PC-9 (cell line): Measurements from ENCODE around the gene MAP2K2. TPM values are rescaled to one million over a fixed set of nuclear protein-coding genes. Genes with fewer than 3 reads are reported as not detected.
A peak's percentile ranks its signal among the peaks of the same experiment; 100 is the strongest.
"Not testable (repeated sequence)": the region's sequence is repeated elsewhere in the genome, so short reads cannot be mapped to it uniquely, and the experiment has no call there.

Experiments used
- BruUV-seq: library from RNA; stranded (reverse); fragments of 400-500 nt; replicated peaks from 2 replicates; lab custom pipeline; 2021; lab: Mats Ljungman, UMichigan
- CTCF ChIA-PET: fragments of 300-600 bp; sonication (Branson Sonifier 250); formaldehyde crosslinking; loops from one replicate; lab custom pipeline; 2022; ENCODE audit warnings: antibody characterized with exemption; lab: Charles Lee
- POLR2A ChIA-PET: fragments of 300-600 bp; sonication (Branson Sonifier 250); formaldehyde crosslinking; loops from one replicate; lab custom pipeline; 2022; ENCODE audit warnings: antibody characterized with exemption; ENCODE audit not compliant: unreplicated experiment; lab: Charles Lee
- DNase-seq, 2 experiments: peaks; one replicate each; pipeline versions ENCODE4 v3.0.0 to v3.0.0-alpha.2; 2015 to 2022; ENCODE audit warnings: mixed read lengths in 1 of 2
- H2AFZ ChIP-seq: fragments of 200-600 bp; sonication (generic); 2 replicates; pipeline ENCODE4 v1.8.1; 2017; ENCODE audit warnings: antibody characterized with exemption
- H3F3A ChIP-seq: fragments of 200-600 bp; sonication (generic); 2 replicates; pipeline ENCODE4 v1.8.1; 2017; ENCODE audit warnings: antibody characterized with exemption, mild to moderate bottlenecking, low read depth; ENCODE audit not compliant: insufficient read depth
- H3K27ac ChIP-seq: fragments of 200-600 bp; sonication (generic); 2 replicates; pipeline ENCODE4 v1.6.1; 2016; ENCODE audit warnings: mixed run types
- H3K27me3 ChIP-seq: fragments of 200-600 bp; sonication (generic); 2 replicates; pipeline ENCODE4 v1.6.1; 2016; ENCODE audit warnings: low read depth, mixed run types; ENCODE audit not compliant: insufficient read depth
- H3K36me3 ChIP-seq: fragments of 200-600 bp; sonication (generic); 2 replicates; pipeline ENCODE4 v1.6.1; 2016; ENCODE audit warnings: low read depth, mixed run types
- H3K4me1 ChIP-seq: fragments of 200-600 bp; sonication (generic); replicated peaks from 2 replicates; pipeline ENCODE4 v1.6.1; 2016; ENCODE audit warnings: mixed run types; ENCODE audit not compliant: insufficient read depth
- H3K4me2 ChIP-seq: fragments of 200-600 bp; sonication (generic); 2 replicates; pipeline ENCODE4 v1.6.1; 2017; ENCODE audit warnings: mixed run types
- H3K4me3 ChIP-seq: fragments of 200-600 bp; sonication (generic); 2 replicates; pipeline ENCODE4 v1.6.1; 2016; ENCODE audit warnings: mixed run types
- H3K79me2 ChIP-seq: fragments of 200-600 bp; sonication (generic); 2 replicates; pipeline ENCODE4 v1.6.1; 2017; ENCODE audit warnings: low read depth, mixed run types
- H3K9me2 ChIP-seq: fragments of 200-600 bp; sonication (generic); 2 replicates; pipeline ENCODE4 v1.8.1; 2017; ENCODE audit warnings: mild to moderate bottlenecking; ENCODE audit not compliant: insufficient read depth
- H3K9me3 ChIP-seq: fragments of 200-600 bp; sonication (generic); 2 replicates; pipeline ENCODE4 v1.8.1; 2016; ENCODE audit warnings: low read depth; ENCODE audit not compliant: insufficient read depth
- H4K20me1 ChIP-seq: fragments of 200-600 bp; sonication (generic); 2 replicates; pipeline ENCODE4 v1.8.1; 2017; ENCODE audit not compliant: insufficient read depth
- CTCF ChIP-seq: fragments of 200-600 bp; sonication (generic); conservative IDR thresholded peaks from 2 replicates; pipeline ENCODE4 v1.6.1; 2017; ENCODE audit warnings: mixed run types, antibody characterized with exemption, mild to moderate bottlenecking, moderate library complexity
- EZH2 ChIP-seq: fragments of 200-600 bp; sonication (generic); IDR thresholded peaks from 2 replicates; pipeline ENCODE4 v1.8.0; 2017; ENCODE audit warnings: antibody characterized with exemption, low read depth
- intact Hi-C: fragments of 100-400 bp; cut with micrococcal nuclease; formaldehyde crosslinking; loops from one replicate; pipeline ENCODE4 v1.10.0; 2022; ENCODE audit not compliant: unreplicated experiment
- total RNA-seq: library from RNA; stranded (reverse); gene quantifications from 2 replicates; pipeline ENCODE4 v1.2.3, GENCODE V29; 2021

Gene MAP2K2
- total RNA-seq, 1 experiment from 2014 or later = 160 TPM

- no peak for DNase-seq
- H3K36me3 ChIP-seq = no peaks in the 10 kb centered on the region
- H3K9me2 ChIP-seq = no peaks in the 10 kb centered on the region
- peaks cover 7% of the 10 kb centered on the region for H3K4me1 ChIP-seq
- no peaks in the 10 kb centered on the region for H3K79me2 ChIP-seq
- H2AFZ ChIP-seq = no peak overlapping the region
- no peaks in the 10 kb centered on the region for H3K27me3 ChIP-seq
- H3K4me2 ChIP-seq = no peak overlapping the region
- POLR2A ChIA-PET = no interaction called here
- BruUV-seq = no TSS peak
- H4K20me1 ChIP-seq = no peaks in the 10 kb centered on the region
- intact Hi-C loops = loop anchor here (10.0 kb wide), 1 partner anchor 85 kb away; the partner anchor contains the start of gene ZBTB7A
- no peaks in the 10 kb centered on the region for H3K9me3 ChIP-seq
- H3F3A ChIP-seq = peaks cover 6% of the 10 kb centered on the region; the same call in 1 of the 2 replicates
- H3K4me3 ChIP-seq = no peak overlapping the region
- TF ChIP-seq EZH2 (no peak), CTCF (no peak)
- CTCF ChIA-PET = no interaction called here
- H3K27ac ChIP-seq = no peak overlapping the region
These were observed 25.8 kb upstream of the MAP2K2 start for GRCh38 chr19:4149518-4150288.

- TF ChIP-seq CTCF (no peak), EZH2 (no peak)
- intact Hi-C loops = loop anchor here (5.0 to 10.0 kb wide), 3 partner anchors 38 to 80 kb away; partner anchors contain the start of genes ANKRD24, SIRT6 and ZBTB7A
- Histone ChIP-seq H3K79me2 (no peaks in the 10 kb centered on the region), H3K4me1 (peaks cover 10% of the 10 kb centered on the region), H3K36me3 (no peaks in the 10 kb centered on the region), H3F3A (peaks cover 17% of the 10 kb centered on the region; the same call in 1 of the 2 replicates), H3K27ac (peak overlapping the region; percentile 68), H3K9me3 (no peaks in the 10 kb centered on the region), H4K20me1 (no peaks in the 10 kb centered on the region), H2AFZ (no peak overlapping the region), H3K4me2 (peak overlapping the region; percentile 38; the same call in 1 of the 2 replicates), H3K9me2 (no peaks in the 10 kb centered on the region), H3K27me3 (no peaks in the 10 kb centered on the region), H3K4me3 (no peak overlapping the region)
- TSS peak; percentile 59 for BruUV-seq
- peak; percentile 50 to 67 for DNase-seq
- POLR2A ChIA-PET = no interaction called here
- CTCF ChIA-PET = no interaction called here
These were observed 20.8 kb upstream of the MAP2K2 start for GRCh38 chr19:4144666-4145249.

- BruUV-seq, CTCF ChIA-PET, H3K4me2 ChIP-seq, H3K9me3 ChIP-seq, DNase-seq, H2AFZ ChIP-seq, POLR2A ChIA-PET, H3K27ac ChIP-seq, H3K27me3 ChIP-seq, H3K9me2 ChIP-seq, H3K4me3 ChIP-seq, H3K79me2 ChIP-seq, H3K36me3 ChIP-seq, H4K20me1 ChIP-seq: not testable (repeated sequence)
- intact Hi-C loops = loop anchor here (5.0 to 10.0 kb wide), 3 partner anchors 39 to 78 kb away; partner anchors contain the start of genes ANKRD24, SIRT6 and ZBTB7A
- H3K4me1 ChIP-seq = peaks cover 10% of the 10 kb centered on the region
- peaks cover 17% of the 10 kb centered on the region; the same call in 1 of the 2 replicates for H3F3A ChIP-seq
These were observed 19.0 kb upstream of the MAP2K2 start for GRCh38 chr19:4142916-4143315.
